Gastroesophageal sphincter (tissue), 4 donors: Measurements from ENCODE around the gene BPNT1. TPM values are rescaled to one million over a fixed set of nuclear protein-coding genes. Genes with fewer than 3 reads are reported as not detected.

Source experiments
- ATAC-seq: fragments of 150-250 bp; one replicate; pipeline ENCODE4 v1.9.1; 2016; ENCODE audit warnings: mild to moderate bottlenecking, moderate library complexity
- H3K27ac ChIP-seq, 4 donors: fragments of 200-600 bp; sonication (generic) in 3 of 4; 1 replicate in 3 of 4; 2 replicates in 1 of 4; pipeline ENCODE4 v1.5.1; 2016 to 2019
- H3K27me3 ChIP-seq: fragments of 200-600 bp; sonication (generic); one replicate; pipeline ENCODE4 v1.5.1; 2019
- H3K36me3 ChIP-seq, 2 donors: fragments of 200-600 bp; sonication (generic); one replicate each; pipeline ENCODE4 v1.5.1; 2019; ENCODE audit warnings: control low read depth in 1 of 2
- H3K4me1 ChIP-seq, 3 donors: fragments of 200-600 bp; sonication (generic); 1 replicate in 2 of 3; 2 replicates in 1 of 3; pipeline ENCODE4 v1.5.1; 2016 to 2019; ENCODE audit warnings: control low read depth in 2 of 3
- H3K4me3 ChIP-seq, 2 donors: fragments of 200-600 bp; sonication (generic); one replicate each; pipeline ENCODE4 v1.5.1; 2019; ENCODE audit warnings: mild to moderate bottlenecking in 1 of 2, moderate library complexity in 1 of 2
- H3K9me3 ChIP-seq, 3 donors: fragments of 200-600 bp; sonication (generic); one replicate each; pipeline ENCODE4 v1.5.1; 2017 to 2019; ENCODE audit warnings: control low read depth in 2 of 3
- CTCF ChIP-seq, 4 experiments: fragments of 200-600 bp in 2 of 4; fragments of 450-650 bp in 2 of 4; sonication (generic) in 1 of 4; IDR thresholded peaks; one replicate each; pipeline ENCODE4 v1.5.1; 2017 to 2019; ENCODE audit warnings: antibody characterized with exemption in 4 of 4, mild to moderate bottlenecking in 2 of 4, moderate library complexity in 2 of 4
- EP300 ChIP-seq: sonication (generic); formaldehyde crosslinking; IDR thresholded peaks from one replicate; pipeline ENCODE4 v1.6.1; 2017; ENCODE audit warnings: antibody characterized with exemption, mild to moderate bottlenecking
- POLR2A ChIP-seq, 2 donors: fragments of 450-650 bp; IDR thresholded peaks; one replicate each; pipeline ENCODE4 v1.6.1; 2017; ENCODE audit warnings: antibody characterized with exemption in 2 of 2, mild to moderate bottlenecking in 2 of 2, moderate library complexity in 1 of 2
- POLR2AphosphoS5 ChIP-seq: sonication (generic); formaldehyde crosslinking; IDR thresholded peaks from one replicate; pipeline ENCODE4 v1.6.1; 2017; ENCODE audit warnings: antibody characterized with exemption
- WGBS, 2 donors: methylation state at CpG; one replicate each; pipeline ENCODE4 v1.1.5; 2018; ENCODE audit warnings: low coverage in 1 of 2; 5-methylcytosine and 5-hydroxymethylcytosine counted together
- total RNA-seq, 4 donors: library from RNA; depleted of rRNA; stranded (reverse); fragments of >200 nt; gene quantifications; one replicate each; pipeline ENCODE4 v1.1.0, GENCODE V29; 2016

Gene BPNT1
- total RNA-seq, 4 donors from 2014 or later: 8.8 to 30.2 (median 12.8) TPM

GRCh38 chr1:220056374-220056773 lies 33.2 kb downstream of the BPNT1 start:
- H3K36me3 ChIP-seq: peaks cover 0 to 49% of the 10 kb centered on the region in 2 donors
- no peaks in the 10 kb centered on the region for H3K27me3 ChIP-seq
- TF ChIP-seq POLR2AphosphoS5: no peak
- TF ChIP-seq EP300: no peak
- no peak for TF ChIP-seq CTCF (IDR thresholded peaks at IDR 0.05)
- no peak for TF ChIP-seq POLR2A (IDR thresholded peaks at IDR 0.05)
- ATAC-seq: no peak
- no peaks in the 10 kb centered on the region for H3K9me3 ChIP-seq
- 85 to 86% methylated on average over 1 of the region's 1 CpG for WGBS, 2 donors
- H3K4me1 ChIP-seq: no peaks in the 10 kb centered on the region
- H3K4me3 ChIP-seq: no peak overlapping the region
- H3K27ac ChIP-seq: no peak overlapping the region

- ATAC-seq: peak; percentile 100
- H3K4me3 ChIP-seq: peak within 1 kb of the TSS; percentile 67 to 93
- no peaks in the 10 kb centered on the region for H3K9me3 ChIP-seq
- no peaks in the 10 kb centered on the region for H3K27me3 ChIP-seq
- H3K4me1 ChIP-seq: peaks cover 0 to 32% (median 5%) of the 10 kb centered on the region in 3 donors
- H3K36me3 ChIP-seq: peaks cover 0 to 10% of the 10 kb centered on the region in 2 donors
- WGBS, 2 donors: 0 to 2% methylated on average over 9 to 14 of the region's 71 CpGs
- TF ChIP-seq POLR2AphosphoS5 (peak; percentile 91), POLR2A (IDR thresholded peaks at IDR 0.05) (peak; percentile 52 to 62), CTCF (IDR thresholded peaks at IDR 0.05) (peak; percentile 46 to 85 (median 78)), EP300 (no peak)
- H3K27ac ChIP-seq: peak within 1 kb of the TSS; percentile 74 to 94 (median 89)
Measured at GRCh38 chr1:220046052-220046930, 43.3 kb downstream of the BPNT1 start, which contains the start of gene EPRS1. EPRS1 (minus strand) TSS chr1:220046505; CDS start chr1:220046388, 117 bp downstream.

- H3K9me3 ChIP-seq: no peaks in the 10 kb centered on the region
- H3K27ac ChIP-seq: peak overlapping the region; percentile 70 to 94 (median 89)
- peak overlapping the region; percentile 67 to 93 for H3K4me3 ChIP-seq
- no peak for ATAC-seq
- peaks cover 0 to 16% of the 10 kb centered on the region in 2 donors for H3K36me3 ChIP-seq
- H3K4me1 ChIP-seq: peaks cover 0 to 32% (median 5%) of the 10 kb centered on the region in 3 donors
- no peaks in the 10 kb centered on the region for H3K27me3 ChIP-seq
- 22 to 25% methylated on average over 13 to 17 of the region's 17 CpGs for WGBS, 2 donors
- TF ChIP-seq EP300 (no peak), POLR2AphosphoS5 (no peak), CTCF (IDR thresholded peaks at IDR 0.05) (no peak), POLR2A (IDR thresholded peaks at IDR 0.05) (no peak)
Measured at GRCh38 chr1:220045356-220046051, 44.1 kb downstream of the BPNT1 start.

GRCh38 chr1:220044678-220045355 lies 44.8 kb downstream of the BPNT1 start:
- WGBS, 2 donors: 75 to 77% methylated on average over 4 of the region's 4 CpGs
- TF ChIP-seq POLR2A (IDR thresholded peaks at IDR 0.05): no peak
- no peak for TF ChIP-seq POLR2AphosphoS5
- no peak for TF ChIP-seq EP300
- no peak for TF ChIP-seq CTCF (IDR thresholded peaks at IDR 0.05)
- Histone ChIP-seq H3K4me3 (peak overlapping the region in 1 of 2 donors; percentile 67), H3K36me3 (peaks cover 0 to 23% of the 10 kb centered on the region in 2 donors), H3K27ac (peak overlapping the region in 3 of 4 donors; percentile 88 to 94 (median 90)), H3K27me3 (no peaks in the 10 kb centered on the region), H3K9me3 (no peaks in the 10 kb centered on the region), H3K4me1 (peaks cover 0 to 32% (median 5%) of the 10 kb centered on the region in 3 donors)
- ATAC-seq: no peak
